Cardiac muscle cell (in vitro differentiated cells and primary cell): ENCODE results near the gene AMBN. TPM values are rescaled to one million over a fixed set of nuclear protein-coding genes. Genes with fewer than 3 reads are reported as not detected.
A peak's percentile ranks its signal among the peaks of the same experiment; 100 is the strongest.

Experiments
- DNase-seq, 2 donors: peaks; one replicate each; pipeline versions ENCODE4 v3.0.0 to v3.0.0-alpha.2; 2010 to 2017; ENCODE audit warnings: low read depth in 1 of 2, low spot score in 1 of 2
- H3K27ac ChIP-seq: fragments of 200-600 bp; sonication (generic); 2 replicates; pipeline ENCODE4 v1.5.1; 2016
- H3K27me3 ChIP-seq: fragments of 200-600 bp; sonication (generic); 2 replicates; pipeline ENCODE4 v1.6.0; 2016; ENCODE audit warnings: control low read depth
- H3K36me3 ChIP-seq: fragments of 200-600 bp; sonication (generic); 2 replicates; pipeline ENCODE4 v1.5.1; 2016; ENCODE audit warnings: control low read depth
- H3K4me1 ChIP-seq: fragments of 200-600 bp; sonication (generic); 2 replicates; pipeline ENCODE4 v1.8.1; 2017; ENCODE audit warnings: low read depth, mild to moderate bottlenecking, mixed run types
- H3K4me3 ChIP-seq: fragments of 200-600 bp; sonication (generic); 2 replicates; pipeline ENCODE4 v1.5.1; 2016; ENCODE audit warnings: mild to moderate bottlenecking
- H3K9me3 ChIP-seq: fragments of 200-600 bp; sonication (generic); 2 replicates; pipeline ENCODE4 v1.5.1; 2017; ENCODE audit warnings: low read depth, mild to moderate bottlenecking, control low read depth
- CTCF ChIP-seq: IDR thresholded peaks from 2 replicates; pipeline ENCODE4 v1.5.1; 2012; ENCODE audit warnings: low read depth, mild to moderate bottlenecking, low read length
- polyA plus RNA-seq: library from polyadenylated mRNA; unstranded; fragments of >200 nt; fragmentation: Nextera tagmentation; extraction: Ambion mirVana; gene quantifications from 2 replicates; pipeline ENCODE4 v1.2.1, GENCODE V29; 2016
- total RNA-seq: library from RNA; depleted of rRNA; stranded (reverse); fragments of >200 nt; gene quantifications from 2 replicates; pipeline ENCODE4 v1.2.3, GENCODE V29; 2016

Gene AMBN
- total and polyA plus RNA-seq, 2 experiments from 2014 or later, result not detected

- Histone ChIP-seq H3K4me3 (no peak overlapping the region), H3K4me1 (no peaks in the 10 kb centered on the region), H3K36me3 (no peaks in the 10 kb centered on the region), H3K9me3 (no peaks in the 10 kb centered on the region), H3K27ac (no peak overlapping the region), H3K27me3 (no peaks in the 10 kb centered on the region)
- no peak for DNase-seq
- no peak for TF ChIP-seq CTCF
These were observed 15.3 kb downstream of the AMBN start for GRCh38 chr4:70607334-70607853.

- Histone ChIP-seq H3K4me1 (peaks cover 3% of the 10 kb centered on the region), H3K4me3 (no peak overlapping the region), H3K36me3 (no peaks in the 10 kb centered on the region), H3K27me3 (no peaks in the 10 kb centered on the region), H3K9me3 (no peaks in the 10 kb centered on the region), H3K27ac (no peak overlapping the region)
- no peak for DNase-seq
- no peak for TF ChIP-seq CTCF
These were observed 16.3 kb downstream of the AMBN start for GRCh38 chr4:70608324-70608723.

GRCh38 chr4:70613306-70614183, 21.5 kb downstream of the AMBN start:
- H3K4me1 ChIP-seq, result peaks cover 6% of the 10 kb centered on the region
- no peak for TF ChIP-seq CTCF
- DNase-seq, result peak in 1 of 2 donors; percentile 46
- no peak overlapping the region for H3K27ac ChIP-seq
- H3K4me3 ChIP-seq, result no peak overlapping the region
- H3K36me3 ChIP-seq, result no peaks in the 10 kb centered on the region
- H3K27me3 ChIP-seq, result no peaks in the 10 kb centered on the region
- H3K9me3 ChIP-seq, result no peaks in the 10 kb centered on the region

- Histone ChIP-seq H3K27ac (no peak overlapping the region), H3K27me3 (no peaks in the 10 kb centered on the region), H3K36me3 (no peaks in the 10 kb centered on the region), H3K4me3 (no peak overlapping the region), H3K4me1 (peaks cover 6% of the 10 kb centered on the region), H3K9me3 (no peaks in the 10 kb centered on the region)
- no peak for TF ChIP-seq CTCF
- no peak for DNase-seq
These were observed 22.1 kb downstream of the AMBN start for GRCh38 chr4:70614184-70614555.

GRCh38 chr4:70619288-70619687, 27.2 kb downstream of the AMBN start:
- no peak for TF ChIP-seq CTCF
- H3K4me1 ChIP-seq, result no peaks in the 10 kb centered on the region
- H3K27ac ChIP-seq, result no peak overlapping the region

More at GRCh38 chr4:70619288-70619687, 27.2 kb downstream of the AMBN start:
- H3K27me3 ChIP-seq, result no peaks in the 10 kb centered on the region
- H3K36me3 ChIP-seq, result no peaks in the 10 kb centered on the region
- H3K9me3 ChIP-seq, result no peaks in the 10 kb centered on the region
- no peak overlapping the region for H3K4me3 ChIP-seq
- no peak for DNase-seq
